Measurements from ENCODE around the gene MGAT4A.

MGAT4A gene

GRCh38 chr2:98571121-98571701 lies 159.7 kb downstream of the MGAT4A start:
- Histone ChIP-seq H3K9ac (ENCODE audit: low read length) (no peak overlapping the region), H3K4me1 (ENCODE audit: insufficient read depth, low read length, severe bottlenecking) (no peaks in the 10 kb centered on the region), H3K9me2 (ENCODE audit: low read depth, low read length) (no peaks in the 10 kb centered on the region), H3K4me2 (ENCODE audit: low read length) (no peak overlapping the region), H3K79me2 (ENCODE audit: insufficient read depth, low read length) (no peaks in the 10 kb centered on the region), H3K36me3 (ENCODE audit: insufficient read depth, low read length) (no peaks in the 10 kb centered on the region), H4K20me1 (ENCODE audit: insufficient read depth, low read length) (no peaks in the 10 kb centered on the region), H3F3A (ENCODE audit: insufficient read depth, low read length) (no peaks in the 10 kb centered on the region), H3K9me3 (ENCODE audit: low read length) (no peaks in the 10 kb centered on the region), H3K27ac (ENCODE audit: low read depth, low read length, poor library complexity, severe bottlenecking) (no peak overlapping the region), H2AFZ (ENCODE audit: low read length) (no peak overlapping the region), H3K27me3 (ENCODE audit: insufficient read depth, low read length) (no peaks in the 10 kb centered on the region), H3K4me3 (ENCODE audit: low read depth, low read length, poor library complexity, severe bottlenecking) (no peak overlapping the region)
- TF ChIP-seq EZH2 (IDR thresholded peaks at IDR 0.05; ENCODE audit: borderline replicate concordance, low read length), result no peak
- no peak for TF ChIP-seq CTCF (IDR thresholded peaks at IDR 0.05; ENCODE audit: low read length)

- Histone ChIP-seq H3K36me3 (ENCODE audit: insufficient read depth, low read length) (no peaks in the 10 kb centered on the region), H3K4me2 (ENCODE audit: low read length) (no peak overlapping the region), H3K9me3 (ENCODE audit: low read length) (no peaks in the 10 kb centered on the region), H3K4me3 (ENCODE audit: low read depth, low read length, poor library complexity, severe bottlenecking) (no peak overlapping the region), H2AFZ (ENCODE audit: low read length) (no peak overlapping the region), H3K27ac (ENCODE audit: low read depth, low read length, poor library complexity, severe bottlenecking) (no peak overlapping the region), H3K27me3 (ENCODE audit: insufficient read depth, low read length) (no peaks in the 10 kb centered on the region), H3K9me2 (ENCODE audit: low read depth, low read length) (no peaks in the 10 kb centered on the region), H4K20me1 (ENCODE audit: insufficient read depth, low read length) (no peaks in the 10 kb centered on the region), H3K79me2 (ENCODE audit: insufficient read depth, low read length) (no peaks in the 10 kb centered on the region), H3F3A (ENCODE audit: insufficient read depth, low read length) (no peaks in the 10 kb centered on the region), H3K9ac (ENCODE audit: low read length) (no peak overlapping the region), H3K4me1 (ENCODE audit: insufficient read depth, low read length, severe bottlenecking) (no peaks in the 10 kb centered on the region)
- TF ChIP-seq CTCF (IDR thresholded peaks at IDR 0.05; ENCODE audit: low read length), result no peak
- no peak for TF ChIP-seq EZH2 (IDR thresholded peaks at IDR 0.05; ENCODE audit: borderline replicate concordance, low read length)
These were observed 160.6 kb downstream of the MGAT4A start for GRCh38 chr2:98570356-98570755.

GRCh38 chr2:98569915-98570314 lies 161.0 kb downstream of the MGAT4A start:
- no peaks in the 10 kb centered on the region for H3K27me3 ChIP-seq (ENCODE audit: insufficient read depth, low read length)
- H3K27ac ChIP-seq (ENCODE audit: low read depth, low read length, poor library complexity, severe bottlenecking), result no peak overlapping the region
- no peaks in the 10 kb centered on the region for H4K20me1 ChIP-seq (ENCODE audit: insufficient read depth, low read length)
- H3F3A ChIP-seq (ENCODE audit: insufficient read depth, low read length), result no peaks in the 10 kb centered on the region
- H3K9ac ChIP-seq (ENCODE audit: low read length), result no peak overlapping the region
- no peaks in the 10 kb centered on the region for H3K36me3 ChIP-seq (ENCODE audit: insufficient read depth, low read length)
- H3K4me3 ChIP-seq (ENCODE audit: low read depth, low read length, poor library complexity, severe bottlenecking), result no peak overlapping the region
- H3K4me2 ChIP-seq (ENCODE audit: low read length), result no peak overlapping the region
- H2AFZ ChIP-seq (ENCODE audit: low read length), result no peak overlapping the region
- H3K9me3 ChIP-seq (ENCODE audit: low read length), result no peaks in the 10 kb centered on the region
- H3K79me2 ChIP-seq (ENCODE audit: insufficient read depth, low read length), result no peaks in the 10 kb centered on the region
- no peaks in the 10 kb centered on the region for H3K9me2 ChIP-seq (ENCODE audit: low read depth, low read length)
- no peaks in the 10 kb centered on the region for H3K4me1 ChIP-seq (ENCODE audit: insufficient read depth, low read length, severe bottlenecking)
- TF ChIP-seq EZH2 (IDR thresholded peaks at IDR 0.05; ENCODE audit: borderline replicate concordance, low read length), result no peak
- TF ChIP-seq CTCF (IDR thresholded peaks at IDR 0.05; ENCODE audit: low read length), result no peak
